H1 (cell line): Measurements from ENCODE around the gene INPP5A. TPM values are rescaled to one million over a fixed set of nuclear protein-coding genes. Genes with fewer than 3 reads are reported as not detected.

ENCODE experiments used
- CTCF ChIA-PET: fragments of 300-600 bp; sonication (Branson Sonifier 250); formaldehyde crosslinking; loops from one replicate; lab custom pipeline; 2021; ENCODE audit not compliant: partially characterized antibody; lab: Charles Lee
- POLR2A ChIA-PET: fragments of 300-600 bp; sonication (Branson Sonifier 250); formaldehyde crosslinking; loops from one replicate; lab custom pipeline; 2021; ENCODE audit warnings: inconsistent platforms; ENCODE audit not compliant: partially characterized antibody; lab: Charles Lee
- DNase-seq, 2 experiments: peaks; one replicate each; pipeline versions ENCODE4 v3.0.0 to v3.0.0-alpha.2; 2010 to 2022; ENCODE audit warnings: low spot score in 2 of 2, low read depth in 1 of 2, mixed read lengths in 1 of 2
- FAIRE-seq: peaks from 2 replicates; lab custom pipeline; 2011; peaks lifted over from hg19 to GRCh38; lab: Jason Lieb, UNC
- H2AFZ ChIP-seq: 2 replicates; pipeline ENCODE4 v1.8.1; 2012; ENCODE audit warnings: low read length, inconsistent platforms
- H2AK5ac ChIP-seq: 2 replicates; pipeline ENCODE4 v1.6.1; 2013; ENCODE audit warnings: low read depth, low read length
- H2BK120ac ChIP-seq: replicated peaks from 2 replicates; pipeline ENCODE3; 2013; ENCODE audit warnings: low read depth, low read length, inconsistent platforms
- H2BK12ac ChIP-seq: 2 replicates; pipeline ENCODE4 v1.6.1; 2013; ENCODE audit warnings: low read depth, low read length
- H2BK15ac ChIP-seq: 2 replicates; pipeline ENCODE4 v1.6.1; 2013; ENCODE audit warnings: low read length
- H2BK20ac ChIP-seq: 2 replicates; pipeline ENCODE4 v1.6.1; 2013; ENCODE audit warnings: low read length
- H2BK5ac ChIP-seq: 2 replicates; pipeline ENCODE4 v1.6.1; 2013; ENCODE audit warnings: low read depth, low read length
- H3K14ac ChIP-seq: 2 replicates; pipeline ENCODE4 v1.6.1; 2013; ENCODE audit warnings: inconsistent platforms; ENCODE audit not compliant: insufficient read length
- H3K18ac ChIP-seq: 2 replicates; pipeline ENCODE4 v1.6.1; 2013; ENCODE audit warnings: low read length; ENCODE audit errors: extremely low read depth
- H3K23ac ChIP-seq: 2 replicates; pipeline ENCODE4 v1.6.1; 2013; ENCODE audit warnings: inconsistent platforms; ENCODE audit not compliant: insufficient read length
- H3K23me2 ChIP-seq: 2 replicates; pipeline ENCODE4 v1.6.1; 2013; ENCODE audit warnings: low read depth, low read length
- H3K27ac ChIP-seq: 2 replicates; pipeline ENCODE4 v1.6.1; 2011; ENCODE audit warnings: low read depth, low read length, inconsistent platforms
- H3K27me3 ChIP-seq, 4 experiments: replicated peaks in 1 of 4; 1 replicate in 1 of 4; 2 replicates in 3 of 4; pipeline versions ENCODE4 v1.6.1 to v1.8.1; 2011 to 2013; ENCODE audit warnings: low read length in 3 of 4, mild to moderate bottlenecking in 3 of 4, inconsistent platforms in 2 of 4, mixed read lengths in 2 of 4, moderate library complexity in 1 of 4; ENCODE audit not compliant: control insufficient read depth in 3 of 4, insufficient read depth in 3 of 4; ENCODE audit errors: extremely low read depth in 1 of 4
- H3K36me3 ChIP-seq, 4 experiments: 2 replicates each; pipeline versions ENCODE4 v1.6.1 to v1.8.1; 2011 to 2013; ENCODE audit warnings: mild to moderate bottlenecking in 4 of 4, low read length in 3 of 4, moderate library complexity in 2 of 4, control low read depth in 1 of 4, inconsistent platforms in 1 of 4; ENCODE audit not compliant: insufficient read depth in 4 of 4, control insufficient read depth in 2 of 4
- H3K4ac ChIP-seq: replicated peaks from 2 replicates; pipeline ENCODE3; 2013; ENCODE audit warnings: low read length, low read depth, mixed read lengths, inconsistent platforms; ENCODE audit not compliant: insufficient read length
- H3K4me1 ChIP-seq, 4 experiments: replicated peaks in 1 of 4; 1 replicate in 1 of 4; 2 replicates in 3 of 4; pipeline versions ENCODE4 v1.6.1 to v1.8.1; 2011 to 2013; ENCODE audit warnings: low read length in 3 of 4, inconsistent platforms in 2 of 4, mixed read lengths in 1 of 4; ENCODE audit not compliant: insufficient read depth in 4 of 4, control insufficient read depth in 3 of 4
- H3K4me2 ChIP-seq, 2 experiments: 2 replicates each; pipeline versions ENCODE4 v1.6.1 to v1.8.1; 2011 to 2013; ENCODE audit warnings: low read depth in 2 of 2, low read length in 2 of 2, control low read depth in 1 of 2, inconsistent platforms in 1 of 2, mild to moderate bottlenecking in 1 of 2; ENCODE audit not compliant: insufficient read depth in 1 of 2
- H3K4me3 ChIP-seq, 4 experiments: fragments of 200-600, 300-600 bp in 1 of 4; sonication (generic), shearing (Covaris generic), sonication (Bioruptor Twin) in 1 of 4; 2 replicates each; pipeline versions ENCODE4 v1.5.1 to v1.8.1; 2011 to 2016; ENCODE audit warnings: low read length in 4 of 4, low read depth in 3 of 4, control low read depth in 2 of 4, inconsistent platforms in 2 of 4, mild to moderate bottlenecking in 2 of 4, mixed read lengths in 1 of 4, moderate library complexity in 1 of 4; ENCODE audit not compliant: insufficient read depth in 2 of 4; ENCODE audit errors: extremely low read depth in 1 of 4
- H3K56ac ChIP-seq: replicated peaks from 2 replicates; pipeline ENCODE3; 2013; ENCODE audit warnings: low read depth, mild to moderate bottlenecking, mixed read lengths, low read length, inconsistent platforms; ENCODE audit not compliant: insufficient read length
- H3K79me1 ChIP-seq: 2 replicates; pipeline ENCODE4 v1.6.1; 2013; ENCODE audit warnings: low read depth, low read length, control low read depth
- H3K79me2 ChIP-seq, 2 experiments: 2 replicates each; pipeline versions ENCODE4 v1.6.1 to v1.8.1; 2012 to 2013; ENCODE audit warnings: low read length in 2 of 2, mild to moderate bottlenecking in 2 of 2, inconsistent platforms in 1 of 2; ENCODE audit not compliant: insufficient read depth in 2 of 2, control insufficient read depth in 1 of 2
- H3K9ac ChIP-seq, 4 experiments: replicated peaks in 1 of 4; 1 replicate in 1 of 4; 2 replicates in 3 of 4; pipeline versions ENCODE4 v1.6.1 to v1.8.1; 2011 to 2013; ENCODE audit warnings: low read depth in 3 of 4, low read length in 3 of 4, control low read depth in 2 of 4, mild to moderate bottlenecking in 2 of 4, moderate library complexity in 2 of 4, inconsistent platforms in 1 of 4; ENCODE audit errors: extremely low read depth in 1 of 4
- H3K9me3 ChIP-seq, 2 experiments: 2 replicates each; pipeline versions ENCODE4 v1.6.1 to v1.8.1; 2012 to 2013; ENCODE audit warnings: mild to moderate bottlenecking in 2 of 2, moderate library complexity in 2 of 2, control low read depth in 1 of 2, inconsistent platforms in 1 of 2, low read depth in 1 of 2, low read length in 1 of 2, mixed read lengths in 1 of 2; ENCODE audit not compliant: insufficient read depth in 2 of 2
- H4K20me1 ChIP-seq, 2 experiments: replicated peaks in 1 of 2; 2 replicates each; pipeline versions ENCODE3 to v1.8.1; 2011 to 2013; ENCODE audit warnings: inconsistent platforms in 2 of 2, low read length in 2 of 2, mild to moderate bottlenecking in 1 of 2; ENCODE audit not compliant: insufficient read depth in 2 of 2, control insufficient read depth in 1 of 2
- H4K5ac ChIP-seq: 2 replicates; pipeline ENCODE4 v1.6.1; 2013; ENCODE audit warnings: low read length, low read depth, mixed read lengths, inconsistent platforms; ENCODE audit not compliant: insufficient read length
- H4K8ac ChIP-seq: 2 replicates; pipeline ENCODE4 v1.8.0; 2013; ENCODE audit warnings: mild to moderate bottlenecking, moderate library complexity, low read length, inconsistent platforms; ENCODE audit not compliant: insufficient read depth; ENCODE audit errors: extremely low read depth
- H4K91ac ChIP-seq: replicated peaks from 2 replicates; pipeline ENCODE3; 2013; ENCODE audit warnings: low read length, mixed read lengths, inconsistent platforms; ENCODE audit not compliant: insufficient read length
- CREB1 ChIP-seq: IDR thresholded peaks from 2 replicates; pipeline ENCODE4 v1.6.1; 2012; ENCODE audit warnings: inconsistent platforms
- GTF2F1 ChIP-seq: IDR thresholded peaks from 2 replicates; pipeline ENCODE4 v1.6.1; 2012; ENCODE audit warnings: low read depth, low read length, improper control_type of control experiment, borderline replicate concordance
- HDAC2 ChIP-seq, 2 experiments: fragments of 300-600 bp in 1 of 2; sonication (generic) in 1 of 2; IDR thresholded peaks; 2 replicates each; pipeline ENCODE4 v1.6.1; 2011 to 2012; ENCODE audit warnings: low read depth in 2 of 2, low read length in 2 of 2, mild to moderate bottlenecking in 2 of 2, moderate library complexity in 2 of 2, borderline replicate concordance in 1 of 2, inconsistent platforms in 1 of 2
- RBBP5 ChIP-seq: IDR thresholded peaks from 2 replicates; pipeline ENCODE4 v1.7.1; 2012; ENCODE audit warnings: low read depth, mild to moderate bottlenecking, inconsistent platforms, low read length, moderate library complexity, borderline replicate concordance
- TAF7 ChIP-seq: optimal IDR thresholded peaks from 2 replicates; pipeline ENCODE3; 2011; ENCODE audit warnings: low read depth, mild to moderate bottlenecking, inconsistent platforms, low read length, moderate library complexity, borderline replicate concordance
- ZNF274 ChIP-seq: IDR thresholded peaks from 2 replicates; pipeline ENCODE4 v1.7.0; 2012; ENCODE audit warnings: low read length, borderline replicate concordance; ENCODE audit errors: extremely low read depth
- WGBS, 2 experiments: shearing (Covaris generic) in 1 of 2; methylation state at CpG; one replicate each; pipeline versions ENCODE4 v1.1.6 to v1.1.7; 2013 to 2015; ENCODE audit warnings: low lambda C conversion rate in 2 of 2, mixed read lengths in 2 of 2, inconsistent platforms in 1 of 2, low coverage in 1 of 2, missing lambda C conversion rate in 1 of 2; ENCODE audit not compliant: insufficient replicate concordance in 2 of 2, insufficient coverage in 1 of 2, insufficient read length in 1 of 2; ENCODE audit errors: extremely low coverage in 1 of 2, missing lambda C conversion rate in 1 of 2; 5-methylcytosine and 5-hydroxymethylcytosine counted together
- polyA plus RNA-seq, 7 experiments: library from polyadenylated mRNA; depleted of rRNA in 3 of 7; stranded (reverse) in 5 of 7; unstranded in 2 of 7; fragments of >200 nt in 5 of 7; fragments of 200-250 nt in 2 of 7; gene quantifications; 1 replicate in 5 of 7; 2 replicates in 1 of 7; 4 replicates in 1 of 7; pipeline versions ENCODE4 v1.2.1 to v1.2.3, GENCODE V29; 2011 to 2013; ENCODE audit warnings: missing spikeins in 2 of 7, mixed read lengths in 2 of 7
- total RNA-seq: library from RNA; stranded (reverse); fragmentation: NEBNext Ultra II Directional; extraction: Animal tissue kit (Norgen Biotek cat#: 25700); gene quantifications from 2 replicates; pipeline ENCODE4 v1.2.1, GENCODE V29; 2021
- TF ChIP-seq, protein P1 (sequence below): IDR thresholded peaks from 2 replicates; pipeline ENCODE4 v1.6.1; 2012; ENCODE audit warnings: inconsistent platforms

INPP5A gene
- total and polyA plus RNA-seq, 2 of the 8 experiments (the other 6 are each of a cell fraction or from before 2014, with no cell fraction given), result 19.7 to 27.5 TPM

DNA sequence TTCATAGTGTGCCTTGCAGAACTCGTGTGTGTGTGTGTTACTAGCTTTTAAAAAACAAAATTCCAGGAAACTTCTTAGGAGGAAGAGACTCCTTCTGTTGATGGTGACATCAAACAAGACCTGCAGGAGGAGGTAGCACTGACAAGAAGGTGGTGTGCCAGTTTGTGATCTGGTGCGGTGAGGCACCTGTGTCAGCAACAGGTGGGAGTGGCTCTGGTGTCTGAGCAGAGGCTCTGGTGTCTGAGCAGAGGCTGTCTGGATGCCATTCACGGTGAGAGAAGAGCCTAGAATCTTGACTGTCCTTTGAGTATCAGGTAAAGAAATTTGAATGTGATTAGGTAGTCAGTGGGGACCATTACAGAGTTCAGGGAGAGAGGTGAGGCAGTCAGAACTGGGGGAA lies 122.8 kb downstream of the INPP5A start:
- no peak for FAIRE-seq
- POLR2A ChIA-PET, result no interaction called here
- H3K4me1 ChIP-seq, result no peaks in the 10 kb centered on the region; a peak in 1 of 7 replicates
- H3K27me3 ChIP-seq, result no peaks in the 10 kb centered on the region
- no peaks in the 10 kb centered on the region for H3K9me3 ChIP-seq
- H3K79me2 ChIP-seq, result no peaks in the 10 kb centered on the region
- H3K9ac ChIP-seq, result no peak overlapping the region
- H3K23me2 ChIP-seq, result no peaks in the 10 kb centered on the region; the same call in 1 of the 2 replicates
- H4K91ac ChIP-seq, result no peak overlapping the region
- H3K14ac ChIP-seq, result no peak overlapping the region
- H3K4me3 ChIP-seq, result no peak overlapping the region
- H3K56ac ChIP-seq, result no peak overlapping the region
- no peak overlapping the region for H2BK120ac ChIP-seq
- no peak overlapping the region for H3K18ac ChIP-seq
- H2BK20ac ChIP-seq, result no peak overlapping the region
- no peak overlapping the region for H2BK15ac ChIP-seq
- H3K79me1 ChIP-seq, result no peaks in the 10 kb centered on the region
- H4K8ac ChIP-seq, result no peak overlapping the region
- CTCF ChIA-PET, result interaction anchor here (1.0 to 1.5 kb wide), 2 partner anchors 9 to 185 kb away, joined by 3 to 4 read pairs; no protein-coding TSS in a partner anchor
- no peak overlapping the region for H3K4ac ChIP-seq
- no peak overlapping the region for H2BK12ac ChIP-seq
- no peak overlapping the region for H2AFZ ChIP-seq
- H4K5ac ChIP-seq, result no peak overlapping the region
- no peak overlapping the region for H3K27ac ChIP-seq
- WGBS, 2 experiments, result 84% methylated on average over 3 of the region's 3 CpGs; no CpG with 5 or more reads in 1 of the 2 experiments
- no peak for DNase-seq
- H2BK5ac ChIP-seq, result no peak overlapping the region
- H4K20me1 ChIP-seq, result peaks cover 0 to 3% of the 10 kb centered on the region in 2 experiments
- no peak overlapping the region for H2AK5ac ChIP-seq
- H3K23ac ChIP-seq, result no peak overlapping the region
- TF ChIP-seq ZNF274 (no peak), RBBP5 (no peak), TAF7 (no peak), HDAC2 (IDR thresholded peaks at IDR 0.05; ENCODE audit: borderline replicate concordance in 1 of 2, low read depth in 2 of 2, low read length in 2 of 2) (no peak), GTF2F1 (no peak), CREB1 (no peak)
- TF ChIP-seq, protein P1, sequence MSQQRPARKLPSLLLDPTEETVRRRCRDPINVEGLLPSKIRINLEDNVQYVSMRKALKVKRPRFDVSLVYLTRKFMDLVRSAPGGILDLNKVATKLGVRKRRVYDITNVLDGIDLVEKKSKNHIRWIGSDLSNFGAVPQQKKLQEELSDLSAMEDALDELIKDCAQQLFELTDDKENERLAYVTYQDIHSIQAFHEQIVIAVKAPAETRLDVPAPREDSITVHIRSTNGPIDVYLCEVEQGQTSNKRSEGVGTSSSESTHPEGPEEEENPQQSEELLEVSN, result no peak
- TF ChIP-seq, all 59 proteins: peak for 0
- no peak overlapping the region for H3K4me2 ChIP-seq
- no peaks in the 10 kb centered on the region; a peak in 1 of 8 replicates for H3K36me3 ChIP-seq
